Putamen (tissue), 1 donor: ENCODE results near the gene GSK3A.

ENCODE experiments used
- DNase-seq: peaks from one replicate; pipeline ENCODE4 v3.0.0-alpha.2; 2016; ENCODE audit warnings: low spot score

Gene GSK3A

GRCh38 chr19:42248270-42249148, 6.1 kb upstream of the GSK3A start:
- DNase-seq, result no peak

GRCh38 chr19:42247640-42248199, 5.3 kb upstream of the GSK3A start:
- no peak for DNase-seq

GRCh38 chr19:42246922-42247639, 4.7 kb upstream of the GSK3A start:
- no peak for DNase-seq

GRCh38 chr19:42246143-42246921, 3.9 kb upstream of the GSK3A start:
- peak; percentile 89 for DNase-seq

- no peak for DNase-seq
Observed at GRCh38 chr19:42245231-42245630, 2.8 kb upstream of the GSK3A start.

- DNase-seq, result peak; percentile 96
Observed at GRCh38 chr19:42244347-42245220, 2.2 kb upstream of the GSK3A start.

GRCh38 chr19:42242069-42242511, 312 bp downstream of the GSK3A start:
- no peak for DNase-seq

- DNase-seq, result no peak
Observed at GRCh38 chr19:42241279-42241678, 1.1 kb downstream of the GSK3A start.

- no peak for DNase-seq
Observed at GRCh38 chr19:42239544-42240220, 2.7 kb downstream of the GSK3A start.

- DNase-seq, result no peak
Observed at GRCh38 chr19:42235181-42235580, 7.2 kb downstream of the GSK3A start.

- no peak for DNase-seq
Observed at GRCh38 chr19:42234364-42234763, 8.0 kb downstream of the GSK3A start.

- no peak for DNase-seq
Observed at GRCh38 chr19:42233678-42234292, 8.6 kb downstream of the GSK3A start.

- DNase-seq, result no peak
Observed at GRCh38 chr19:42233106-42233505, 9.3 kb downstream of the GSK3A start.

- DNase-seq, result no peak
Observed at GRCh38 chr19:42232435-42232834, 10.0 kb downstream of the GSK3A start.

- DNase-seq, result no peak
Observed at GRCh38 chr19:42230571-42230970, 11.8 kb downstream of the GSK3A start.

- no peak for DNase-seq
Observed at GRCh38 chr19:42229855-42230351, 12.5 kb downstream of the GSK3A start.

- DNase-seq, result no peak
Observed at GRCh38 chr19:42229301-42229854, 13.0 kb downstream of the GSK3A start.

- DNase-seq, result no peak
Observed at GRCh38 chr19:42228641-42229040, 13.8 kb downstream of the GSK3A start.

GRCh38 chr19:42226886-42227285, 15.5 kb downstream of the GSK3A start:
- DNase-seq, result no peak
